ENCODE data around the gene SYNGR2. TPM values are rescaled to one million over a fixed set of nuclear protein-coding genes. Genes with fewer than 3 reads are reported as not detected.

Gene SYNGR2
- total and polyA plus RNA-seq, 2 of the 8 experiments (the other 6 are each of a cell fraction or from before 2014, with no cell fraction given): 50.0 to 139 TPM

GRCh38 chr17:78122216-78122930 is 46.0 kb upstream of the SYNGR2 start (continued):
- TF ChIP-seq TCF12 (IDR thresholded peaks at IDR 0.05; ENCODE audit: low read depth, low read length) (no peak), ATF2 (IDR thresholded peaks at IDR 0.05; ENCODE audit: low read length) (no peak), SP4 (IDR thresholded peaks at IDR 0.05; ENCODE audit: low read length) (no peak), ASH2L (IDR thresholded peaks at IDR 0.05; ENCODE audit: low read length) (no peak)

Data from H1 (cell line).